Keratinocyte (primary cell): ENCODE data around the gene FMN1. TPM values are rescaled to one million over a fixed set of nuclear protein-coding genes. Genes with fewer than 3 reads are reported as not detected.

Experiments used
- DNase-seq: peaks from one replicate; pipeline ENCODE4 v3.0.0-alpha.2; 2011; ENCODE audit warnings: low read depth, missing footprints, low spot score
- FAIRE-seq: peaks from 2 replicates; lab custom pipeline; 2011; peaks lifted over from hg19 to GRCh38; lab: Jason Lieb, UNC
- H2AFZ ChIP-seq: 2 replicates; pipeline ENCODE4 v1.6.0; 2012; ENCODE audit warnings: low read length, control low read depth, inconsistent platforms; ENCODE audit not compliant: control insufficient read depth
- H3K27ac ChIP-seq: 2 replicates; pipeline ENCODE4 v1.5.1; 2011; ENCODE audit warnings: low read length; ENCODE audit not compliant: control insufficient read depth, insufficient read depth
- H3K27me3 ChIP-seq: 3 replicates; pipeline ENCODE4 v1.6.0; 2011; ENCODE audit warnings: low read length; ENCODE audit not compliant: control insufficient read depth, insufficient read depth; ENCODE audit errors: extremely low read depth
- H3K36me3 ChIP-seq, 2 experiments: 2 replicates in 1 of 2; 3 replicates in 1 of 2; pipeline ENCODE4 v1.5.1; 2011; ENCODE audit warnings: low read length in 2 of 2, mild to moderate bottlenecking in 1 of 2; ENCODE audit not compliant: control insufficient read depth in 2 of 2, insufficient read depth in 2 of 2; ENCODE audit errors: extremely low read depth in 1 of 2
- H3K4me1 ChIP-seq: 3 replicates; pipeline ENCODE4 v1.5.1; 2011; ENCODE audit warnings: low read length; ENCODE audit not compliant: control insufficient read depth, insufficient read depth; ENCODE audit errors: extremely low read depth
- H3K4me2 ChIP-seq: 3 replicates; pipeline ENCODE4 v1.6.0; 2011; ENCODE audit warnings: low read depth, low read length; ENCODE audit not compliant: control insufficient read depth, insufficient read depth; ENCODE audit errors: extremely low read depth
- H3K4me3 ChIP-seq, 3 experiments: fragments of 200-600 bp in 1 of 3; sonication (generic) in 1 of 3; 2 replicates in 2 of 3; 3 replicates in 1 of 3; pipeline ENCODE4 v1.5.1; 2011 to 2016; ENCODE audit warnings: low read length in 3 of 3, mild to moderate bottlenecking in 3 of 3, control low read depth in 2 of 3, inconsistent platforms in 1 of 3, low read depth in 1 of 3, mixed read lengths in 1 of 3, mixed run types in 1 of 3, moderate library complexity in 1 of 3; ENCODE audit not compliant: control insufficient read depth in 2 of 3, insufficient read depth in 2 of 3; ENCODE audit errors: extremely low read depth in 1 of 3
- H3K79me2 ChIP-seq: 2 replicates; pipeline ENCODE4 v1.6.0; 2012; ENCODE audit warnings: low read length; ENCODE audit not compliant: control insufficient read depth, insufficient read depth
- H3K9ac ChIP-seq: 3 replicates; pipeline ENCODE4 v1.6.0; 2011; ENCODE audit warnings: low read length; ENCODE audit not compliant: control insufficient read depth, insufficient read depth; ENCODE audit errors: extremely low read depth
- H3K9me1 ChIP-seq: 3 replicates; pipeline ENCODE4 v1.6.0; 2011; ENCODE audit warnings: low read length; ENCODE audit not compliant: control insufficient read depth, insufficient read depth; ENCODE audit errors: extremely low read depth
- H3K9me3 ChIP-seq: 2 replicates; pipeline ENCODE4 v1.5.1; 2012; ENCODE audit warnings: low read depth, low read length; ENCODE audit not compliant: control insufficient read depth
- H4K20me1 ChIP-seq: 3 replicates; pipeline ENCODE4 v1.6.0; 2011; ENCODE audit warnings: low read length; ENCODE audit not compliant: control insufficient read depth, insufficient read depth; ENCODE audit errors: extremely low read depth
- EZH2 ChIP-seq: IDR thresholded peaks from one replicate; pipeline ENCODE4 v1.6.1; 2012; ENCODE audit warnings: inconsistent platforms, mild to moderate bottlenecking, low read length, moderate library complexity
- dilution Hi-C: fragments of 300-500 bp; cut with MboI; formaldehyde crosslinking; loops from one replicate; pipeline ENCODE4 v1.7.0; 2020; ENCODE audit warnings: low sequenced_read_pairs; ENCODE audit not compliant: extremely low pct_ligation_motif_present
- polyA plus RNA-seq, 5 experiments: library from polyadenylated mRNA; depleted of rRNA in 3 of 5; stranded (reverse) in 3 of 5; stranded (forward) in 1 of 5; unstranded in 1 of 5; fragments of >200 nt; gene quantifications; 1 replicate in 1 of 5; 2 replicates in 3 of 5; 3 replicates in 1 of 5; pipeline versions ENCODE4 v1.2.1 to v1.2.3, GENCODE V29; 2011 to 2012; ENCODE audit warnings: missing spikeins in 2 of 5, low read depth in 1 of 5, low replicate concordance in 1 of 5
- TF ChIP-seq, protein P1 (sequence below), 3 experiments: IDR thresholded peaks in 1 of 3; conservative IDR thresholded peaks in 1 of 3; optimal IDR thresholded peaks in 1 of 3; 2 replicates in 2 of 3; 3 replicates in 1 of 3; pipeline versions ENCODE3 to v1.5.1; 2011; ENCODE audit warnings: low read length in 3 of 3, mild to moderate bottlenecking in 3 of 3, moderate library complexity in 2 of 3, control low read depth in 1 of 3, inconsistent platforms in 1 of 3; ENCODE audit not compliant: insufficient read depth in 2 of 3; ENCODE audit errors: extremely low read depth in 1 of 3

Gene FMN1
- polyA plus RNA-seq, 1 donor (not counting 4 experiments of a cell fraction or from before 2014, with no cell fraction given) = 0.71 TPM

DNA sequence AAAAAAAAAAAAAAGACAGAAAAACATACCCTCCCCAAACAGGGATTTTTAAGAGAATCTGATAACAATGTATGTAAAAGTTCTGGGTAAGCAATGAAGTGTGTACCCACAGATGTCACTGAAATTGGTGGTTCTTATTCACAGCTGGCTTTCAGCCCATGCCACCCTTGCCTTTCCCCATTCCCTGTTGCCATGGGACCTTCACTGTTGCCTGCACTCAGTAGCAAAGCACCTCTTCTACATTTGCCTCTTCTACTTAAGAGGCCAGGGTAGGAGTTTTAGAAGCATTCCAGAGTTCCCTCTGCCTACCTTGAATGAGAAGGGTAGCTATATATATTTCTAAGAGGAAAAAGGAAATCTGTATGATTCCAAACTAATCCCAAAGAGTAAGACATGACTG, 57.4 kb downstream of the FMN1 start:
- FAIRE-seq = no peak
- H3K4me2 ChIP-seq = no peak overlapping the region
- dilution Hi-C loops = no loop called here

DNA sequence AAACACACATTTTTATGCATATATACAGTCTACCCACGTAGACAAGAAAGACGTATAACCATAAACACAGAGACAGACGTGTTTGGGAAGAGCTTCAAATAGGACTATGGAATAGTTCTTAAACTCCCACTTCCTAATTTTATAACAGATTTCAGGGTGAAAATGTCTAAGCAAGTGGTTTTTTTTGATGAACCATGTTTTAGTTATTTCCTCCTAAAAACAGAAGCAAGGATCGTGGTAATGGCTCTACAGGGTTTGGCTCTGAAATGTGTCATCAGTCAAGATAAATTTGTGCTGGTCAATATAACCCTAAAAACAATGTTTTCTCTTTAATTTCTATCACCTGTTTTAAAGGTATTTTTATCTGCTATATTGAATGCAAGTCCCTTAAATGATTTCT, 58.2 kb downstream of the FMN1 start:
- Histone ChIP-seq H3K9ac (no peak overlapping the region), H2AFZ (no peak overlapping the region), H3K9me3 (no peaks in the 10 kb centered on the region), H3K4me1 (peaks cover 16% of the 10 kb centered on the region), H3K4me2 (no peak overlapping the region), H4K20me1 (no peaks in the 10 kb centered on the region), H3K36me3 (no peaks in the 10 kb centered on the region), H3K79me2 (no peaks in the 10 kb centered on the region), H3K4me3 (no peak overlapping the region), H3K27ac (no peak overlapping the region), H3K9me1 (no peaks in the 10 kb centered on the region), H3K27me3 (no peaks in the 10 kb centered on the region)
- TF ChIP-seq, protein P1, sequence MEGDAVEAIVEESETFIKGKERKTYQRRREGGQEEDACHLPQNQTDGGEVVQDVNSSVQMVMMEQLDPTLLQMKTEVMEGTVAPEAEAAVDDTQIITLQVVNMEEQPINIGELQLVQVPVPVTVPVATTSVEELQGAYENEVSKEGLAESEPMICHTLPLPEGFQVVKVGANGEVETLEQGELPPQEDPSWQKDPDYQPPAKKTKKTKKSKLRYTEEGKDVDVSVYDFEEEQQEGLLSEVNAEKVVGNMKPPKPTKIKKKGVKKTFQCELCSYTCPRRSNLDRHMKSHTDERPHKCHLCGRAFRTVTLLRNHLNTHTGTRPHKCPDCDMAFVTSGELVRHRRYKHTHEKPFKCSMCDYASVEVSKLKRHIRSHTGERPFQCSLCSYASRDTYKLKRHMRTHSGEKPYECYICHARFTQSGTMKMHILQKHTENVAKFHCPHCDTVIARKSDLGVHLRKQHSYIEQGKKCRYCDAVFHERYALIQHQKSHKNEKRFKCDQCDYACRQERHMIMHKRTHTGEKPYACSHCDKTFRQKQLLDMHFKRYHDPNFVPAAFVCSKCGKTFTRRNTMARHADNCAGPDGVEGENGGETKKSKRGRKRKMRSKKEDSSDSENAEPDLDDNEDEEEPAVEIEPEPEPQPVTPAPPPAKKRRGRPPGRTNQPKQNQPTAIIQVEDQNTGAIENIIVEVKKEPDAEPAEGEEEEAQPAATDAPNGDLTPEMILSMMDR (optimal IDR thresholded peaks at IDR 0.05 in 1 of 3, IDR thresholded peaks at IDR 0.05 in 1 of 3, conservative IDR thresholded peaks at IDR 0.05 in 1 of 3; ENCODE audit: extremely low read depth in 1 of 3, insufficient read depth in 2 of 3, low read length in 3 of 3) = no peak
- no peak for TF ChIP-seq EZH2
- FAIRE-seq (no peak), DNase-seq (no peak)
- dilution Hi-C loops = no loop called here

More for the DNA sequence above, 57.4 kb downstream of the FMN1 start:
- H4K20me1 ChIP-seq = no peaks in the 10 kb centered on the region
- TF ChIP-seq, protein P1 (optimal IDR thresholded peaks at IDR 0.05 in 1 of 3, IDR thresholded peaks at IDR 0.05 in 1 of 3, conservative IDR thresholded peaks at IDR 0.05 in 1 of 3; ENCODE audit: extremely low read depth in 1 of 3, insufficient read depth in 2 of 3, low read length in 3 of 3) = no peak
- TF ChIP-seq EZH2 = no peak
- no peaks in the 10 kb centered on the region for H3K27me3 ChIP-seq
- peaks cover 9% of the 10 kb centered on the region for H3K4me1 ChIP-seq
- no peaks in the 10 kb centered on the region for H3K9me3 ChIP-seq
- no peak overlapping the region for H3K9ac ChIP-seq
- no peaks in the 10 kb centered on the region for H3K36me3 ChIP-seq
- no peaks in the 10 kb centered on the region for H3K9me1 ChIP-seq
- no peak overlapping the region for H3K27ac ChIP-seq
- no peak overlapping the region for H2AFZ ChIP-seq
- no peak overlapping the region for H3K4me3 ChIP-seq
- no peaks in the 10 kb centered on the region for H3K79me2 ChIP-seq
- DNase-seq = no peak
